Subcutaneous adipose tissue (tissue), 4 donors: Measurements from ENCODE around the gene ZBTB7C. TPM values are rescaled to one million over a fixed set of nuclear protein-coding genes. Genes with fewer than 3 reads are reported as not detected.

Experiments
- total RNA-seq, 4 donors: library from RNA; depleted of rRNA; stranded (reverse); fragments of >200 nt; gene quantifications; one replicate each; pipeline ENCODE4 v1.1.0, GENCODE V29; 2016
- TF ChIP-seq, protein P1 (sequence below): fragments of 450-650 bp; IDR thresholded peaks from one replicate; pipeline ENCODE4 v1.5.1; 2016; ENCODE audit warnings: low read depth, mild to moderate bottlenecking, control low read depth, antibody characterized with exemption, moderate library complexity

Gene ZBTB7C
- total RNA-seq, 4 donors from 2014 or later: 1.0 to 5.5 (median 4.4) TPM

DNA sequence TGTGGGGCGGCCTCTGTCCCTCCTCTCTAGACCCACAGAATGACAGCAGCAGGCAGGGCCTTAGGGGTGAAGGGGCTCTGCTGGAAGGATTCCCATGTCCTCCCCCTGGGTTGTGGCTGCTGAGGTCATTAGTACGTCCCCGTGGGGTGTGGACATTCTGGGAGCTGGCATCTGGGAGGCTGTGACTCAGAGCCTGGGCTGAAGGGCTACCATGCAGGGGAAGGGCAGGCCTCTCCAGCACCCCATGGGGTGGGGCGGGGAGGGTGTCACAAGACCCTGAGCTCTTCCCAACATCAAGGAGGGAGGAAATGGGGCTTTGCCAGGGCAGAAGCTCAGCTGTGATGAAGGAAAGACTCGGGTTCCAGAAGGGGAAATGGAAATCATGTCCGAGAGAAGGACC is 373.0 kb downstream of the ZBTB7C start:
- TF ChIP-seq, protein P1, sequence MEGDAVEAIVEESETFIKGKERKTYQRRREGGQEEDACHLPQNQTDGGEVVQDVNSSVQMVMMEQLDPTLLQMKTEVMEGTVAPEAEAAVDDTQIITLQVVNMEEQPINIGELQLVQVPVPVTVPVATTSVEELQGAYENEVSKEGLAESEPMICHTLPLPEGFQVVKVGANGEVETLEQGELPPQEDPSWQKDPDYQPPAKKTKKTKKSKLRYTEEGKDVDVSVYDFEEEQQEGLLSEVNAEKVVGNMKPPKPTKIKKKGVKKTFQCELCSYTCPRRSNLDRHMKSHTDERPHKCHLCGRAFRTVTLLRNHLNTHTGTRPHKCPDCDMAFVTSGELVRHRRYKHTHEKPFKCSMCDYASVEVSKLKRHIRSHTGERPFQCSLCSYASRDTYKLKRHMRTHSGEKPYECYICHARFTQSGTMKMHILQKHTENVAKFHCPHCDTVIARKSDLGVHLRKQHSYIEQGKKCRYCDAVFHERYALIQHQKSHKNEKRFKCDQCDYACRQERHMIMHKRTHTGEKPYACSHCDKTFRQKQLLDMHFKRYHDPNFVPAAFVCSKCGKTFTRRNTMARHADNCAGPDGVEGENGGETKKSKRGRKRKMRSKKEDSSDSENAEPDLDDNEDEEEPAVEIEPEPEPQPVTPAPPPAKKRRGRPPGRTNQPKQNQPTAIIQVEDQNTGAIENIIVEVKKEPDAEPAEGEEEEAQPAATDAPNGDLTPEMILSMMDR: no peak

DNA sequence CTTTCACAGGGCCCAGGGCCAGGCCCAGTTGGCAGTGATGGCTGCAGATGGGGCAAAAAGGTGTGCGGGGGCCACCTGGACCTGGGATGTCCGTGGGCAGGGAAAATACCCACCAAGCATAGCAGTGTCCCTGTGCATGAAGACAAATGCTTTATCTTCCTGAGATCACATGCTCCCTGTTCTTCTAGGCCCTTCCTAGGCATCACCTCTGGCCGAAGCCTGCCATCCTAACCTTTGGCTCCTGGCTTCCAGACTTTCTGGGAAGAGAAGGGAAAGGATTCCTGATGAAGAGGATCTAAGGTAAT is 373.7 kb downstream of the ZBTB7C start:
- TF ChIP-seq, protein P1: no peak

DNA sequence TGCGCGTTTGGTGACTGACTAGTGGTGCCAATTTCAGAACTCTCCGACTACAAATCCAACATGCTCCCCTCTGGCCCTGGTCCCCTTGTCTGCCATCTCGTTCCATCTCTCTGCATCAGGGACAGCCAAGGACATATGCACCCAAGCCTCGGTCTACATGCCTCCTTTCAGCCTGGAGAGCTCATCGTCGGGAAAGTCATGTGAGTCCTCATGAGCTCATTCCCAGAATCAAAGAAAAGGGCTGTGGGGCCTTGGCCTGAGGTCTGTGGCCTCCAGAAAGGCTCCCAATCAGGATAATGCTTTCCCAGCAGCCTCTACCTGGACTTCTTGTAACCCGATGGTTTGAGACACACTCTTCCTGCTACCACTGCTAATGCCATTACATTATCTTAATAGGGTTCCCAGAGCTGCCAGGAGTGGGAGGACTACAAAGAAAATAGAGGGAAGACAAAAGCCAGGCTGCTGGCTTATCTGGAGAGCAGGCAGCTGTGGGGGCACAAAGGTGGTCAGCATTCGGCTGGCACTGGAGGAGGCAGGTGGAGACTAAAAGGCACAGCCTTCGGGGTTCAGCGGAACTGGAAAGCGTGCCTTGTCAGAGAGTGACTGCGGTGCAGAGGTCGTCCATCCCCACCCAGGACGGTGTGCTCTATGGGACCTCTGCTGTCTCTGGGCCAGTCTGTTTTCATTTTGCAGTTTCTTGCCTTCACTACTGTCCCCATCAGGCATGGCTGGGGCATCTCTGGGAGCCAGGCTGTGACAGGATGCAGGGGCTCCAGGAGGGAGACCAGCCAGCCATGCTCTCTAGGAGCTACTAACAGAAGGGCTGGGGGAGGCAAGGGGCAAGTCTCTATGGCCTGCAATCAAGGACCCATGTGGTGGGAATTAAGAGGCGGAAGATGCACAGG is 374.3 kb downstream of the ZBTB7C start:
- TF ChIP-seq, protein P1: no peak

DNA sequence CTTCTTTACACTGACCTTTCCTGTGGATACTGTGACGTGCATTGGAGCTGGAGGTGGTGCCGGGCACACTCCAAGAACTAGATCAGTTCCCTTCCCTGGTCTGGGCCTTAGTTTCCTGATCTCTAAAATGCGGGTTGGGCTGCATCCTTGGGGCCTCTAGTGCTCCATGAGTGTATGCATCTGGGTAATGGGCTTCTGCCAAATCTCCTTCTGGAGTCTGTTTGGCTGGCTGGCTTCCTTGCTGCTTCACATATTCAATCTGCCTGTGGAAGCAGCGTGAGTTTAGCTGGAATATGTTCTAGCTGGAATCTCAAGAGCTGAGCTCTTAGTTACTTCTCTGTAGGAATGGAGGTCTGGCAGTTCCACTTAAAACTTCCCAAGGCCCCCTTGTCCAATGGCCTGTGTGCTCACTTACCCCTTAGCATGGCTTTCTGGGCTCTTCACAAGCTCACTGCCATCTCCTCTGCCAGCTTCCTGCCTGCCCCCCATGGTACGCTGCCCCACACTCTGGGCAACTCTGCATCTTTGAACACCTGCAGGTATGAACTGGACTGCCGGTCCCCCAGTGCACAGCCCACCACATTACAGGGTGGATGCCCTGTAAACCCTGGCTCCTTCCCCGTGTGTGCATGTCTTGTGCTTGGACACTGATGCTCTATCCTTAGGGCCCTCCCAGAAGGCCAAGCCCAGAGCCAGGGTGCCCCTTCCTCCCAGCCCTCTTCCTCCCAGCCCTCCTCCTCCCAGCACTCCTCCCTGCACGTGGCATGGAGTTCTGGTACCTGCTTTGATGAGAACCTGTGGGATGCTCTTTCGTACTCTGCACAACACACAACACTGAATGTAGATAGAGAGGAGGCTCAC is 375.2 kb downstream of the ZBTB7C start:
- TF ChIP-seq, protein P1: no peak

DNA sequence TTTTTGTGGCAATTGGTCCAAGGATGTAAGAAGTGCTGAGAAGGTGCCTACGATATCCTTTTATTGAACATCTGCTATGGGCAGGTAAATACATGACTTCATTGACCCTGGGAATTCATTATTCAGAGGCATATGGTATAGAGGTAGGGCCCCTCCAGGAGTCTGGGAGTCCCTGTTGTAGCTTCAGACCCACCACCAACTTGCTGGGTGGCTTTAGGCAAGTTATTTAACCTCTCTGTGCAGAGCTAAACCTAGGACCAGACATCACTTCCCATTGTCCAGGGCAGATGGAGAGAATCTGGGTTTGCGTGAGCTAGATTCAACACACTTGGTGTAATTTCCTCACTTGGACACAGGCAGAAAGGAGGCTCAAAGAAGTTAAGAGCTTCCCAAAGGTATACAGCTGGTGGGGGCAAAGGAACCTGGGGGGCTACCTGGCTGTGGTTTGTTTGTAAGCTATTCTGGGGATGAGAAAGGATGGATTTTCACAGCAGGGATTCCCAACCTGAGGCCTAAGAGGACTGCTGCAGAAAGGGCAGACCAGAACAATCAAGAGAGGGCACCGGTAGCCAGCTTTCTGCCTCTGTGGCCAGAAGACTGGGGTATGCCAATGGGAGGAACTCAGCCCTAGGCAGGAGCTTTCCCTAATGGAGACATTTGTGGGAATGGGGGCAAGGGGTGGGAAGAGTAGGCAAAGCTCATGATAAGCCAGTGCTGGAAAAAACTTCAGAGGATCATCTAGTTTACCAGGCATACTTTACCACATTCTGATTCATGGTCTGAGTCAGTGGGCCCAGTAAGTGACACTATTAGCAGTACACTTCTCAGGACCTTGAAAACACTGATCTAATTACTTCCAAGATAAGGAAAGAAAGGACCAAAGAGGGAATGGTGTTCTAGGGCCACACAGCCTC is 376.1 kb downstream of the ZBTB7C start:
- TF ChIP-seq, protein P1: no peak

DNA sequence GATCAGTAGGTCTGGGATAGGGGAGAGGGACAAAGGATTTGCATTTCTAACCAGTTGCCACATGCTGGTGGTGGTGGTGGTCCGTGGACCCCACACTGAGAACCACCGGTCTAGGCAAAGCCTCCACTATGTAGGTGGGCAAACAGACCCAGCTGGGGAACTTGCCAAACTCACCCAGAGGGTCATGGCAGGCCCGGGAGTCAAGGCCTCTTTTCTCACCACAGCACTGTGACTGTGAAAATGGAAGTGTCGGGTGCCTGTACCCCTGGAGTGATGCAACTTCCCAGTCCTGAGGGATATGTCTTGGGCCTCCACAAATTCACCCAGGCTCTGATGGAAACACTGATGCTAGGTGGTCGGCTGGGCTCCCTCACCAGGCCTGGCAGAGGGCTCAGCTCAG is 377.5 kb downstream of the ZBTB7C start:
- TF ChIP-seq, protein P1: no peak
